Thoracic aorta (tissue), 2 donors: ENCODE data around the gene HDAC6. TPM values are rescaled to one million over a fixed set of nuclear protein-coding genes. Genes with fewer than 3 reads are reported as not detected.

ENCODE experiments used
- ATAC-seq: fragments of 150-250 bp; one replicate; pipeline ENCODE4 v1.8.0; 2017; ENCODE audit warnings: low read depth; ENCODE audit not compliant: insufficient number of reproducible peaks, low FRiP score
- DNase-seq: peaks from one replicate; pipeline ENCODE4 v3.0.0-alpha.2; 2020; ENCODE audit warnings: low spot score
- H3K27ac ChIP-seq, 2 donors: fragments of 200-600 bp; sonication (generic); 1 replicate in 1 of 2; 2 replicates in 1 of 2; pipeline ENCODE4 v1.5.1; 2016; ENCODE audit warnings: mild to moderate bottlenecking in 2 of 2, moderate library complexity in 2 of 2
- H3K27me3 ChIP-seq: fragments of 200-600 bp; sonication (generic); replicated peaks from 2 replicates; pipeline ENCODE4 v1.6.0; 2016; ENCODE audit warnings: mild to moderate bottlenecking; ENCODE audit not compliant: insufficient read depth
- H3K36me3 ChIP-seq: fragments of 200-600 bp; sonication (generic); one replicate; pipeline ENCODE4 v1.5.1; 2016
- H3K4me1 ChIP-seq, 2 donors: fragments of 200-600 bp; sonication (generic); 1 replicate in 1 of 2; 2 replicates in 1 of 2; pipeline versions ENCODE4 v1.5.1 to v1.6.0; 2016; ENCODE audit warnings: low read depth in 2 of 2, mild to moderate bottlenecking in 1 of 2; ENCODE audit not compliant: control insufficient read depth in 1 of 2
- H3K4me3 ChIP-seq: fragments of 200-600 bp; sonication (generic); 2 replicates; pipeline ENCODE4 v1.5.1; 2016; ENCODE audit warnings: mild to moderate bottlenecking
- H3K9me3 ChIP-seq: fragments of 200-600 bp; sonication (generic); 2 replicates; pipeline ENCODE4 v1.5.1; 2016
- CTCF ChIP-seq: fragments of 200-600 bp; sonication (generic); IDR thresholded peaks from one replicate; pipeline ENCODE4 v1.5.1; 2019; ENCODE audit warnings: antibody characterized with exemption
- total RNA-seq, 2 donors: library from RNA; depleted of rRNA; stranded (reverse); fragments of >200 nt; gene quantifications; one replicate each; pipeline versions ENCODE4 v1.1.0 to v1.2.3, GENCODE V29; 2016

The HDAC6 gene
- total RNA-seq, 2 donors from 2014 or later: 123 to 125 TPM

DNA sequence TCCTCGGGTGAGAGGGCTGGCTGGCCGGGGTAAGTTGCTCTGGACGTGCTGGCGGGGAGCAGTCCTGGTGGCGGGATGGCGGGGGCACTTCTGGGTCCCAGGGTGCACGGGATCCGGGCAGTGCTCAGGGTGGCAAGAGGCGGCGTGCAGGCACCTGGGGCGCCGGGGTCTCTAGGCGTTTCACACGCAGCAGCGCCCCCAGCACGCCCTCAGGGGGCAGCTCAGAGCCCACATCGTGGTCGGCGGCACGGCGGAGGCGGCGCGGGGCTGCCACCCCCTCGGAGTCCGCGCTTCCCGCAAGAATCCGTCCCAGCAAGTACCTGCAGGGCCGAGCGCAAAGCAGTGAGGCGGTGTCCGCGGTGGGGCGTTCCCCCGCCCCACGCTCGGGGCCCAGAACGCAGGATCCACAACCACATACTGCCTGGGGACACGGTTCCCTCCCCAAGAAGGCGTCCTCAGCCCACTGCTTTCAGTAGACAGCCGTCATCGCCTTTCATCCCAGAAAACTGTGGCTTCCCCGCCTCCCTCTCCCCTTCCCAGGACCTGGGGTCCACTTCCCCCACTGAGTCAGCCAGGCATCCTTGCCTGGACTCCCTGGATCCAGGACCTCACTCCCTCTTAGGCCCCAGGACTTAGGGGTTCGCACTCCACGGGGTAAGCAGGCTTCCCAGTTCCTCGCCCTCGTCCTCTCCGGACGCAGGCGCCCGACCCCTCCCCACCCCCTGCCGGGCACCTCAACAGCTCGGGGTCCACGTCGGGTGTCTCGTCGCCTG, 29.5 kb downstream of the HDAC6 start:
- Histone ChIP-seq H3K27me3 (no peaks in the 10 kb centered on the region), H3K9me3 (no peaks in the 10 kb centered on the region), H3K4me3 (no peak overlapping the region), H3K36me3 (no peaks in the 10 kb centered on the region), H3K4me1 (peaks cover 0 to 5% of the 10 kb centered on the region in 2 donors), H3K27ac (no peak overlapping the region)
- no peak for DNase-seq
- ATAC-seq: no peak
- no peak for TF ChIP-seq CTCF

GRCh38 chrX:48831909-48832291, 30.0 kb downstream of the HDAC6 start:
- DNase-seq (no peak), ATAC-seq (no peak)
- Histone ChIP-seq H3K4me1 (peaks cover 0 to 5% of the 10 kb centered on the region in 2 donors), H3K27ac (no peak overlapping the region), H3K4me3 (no peak overlapping the region), H3K27me3 (no peaks in the 10 kb centered on the region), H3K9me3 (no peaks in the 10 kb centered on the region), H3K36me3 (no peaks in the 10 kb centered on the region)
- no peak for TF ChIP-seq CTCF

- H3K4me1 ChIP-seq: peaks cover 0 to 5% of the 10 kb centered on the region in 2 donors
- no peak overlapping the region for H3K27ac ChIP-seq
- ATAC-seq: no peak
- H3K9me3 ChIP-seq: no peaks in the 10 kb centered on the region
- H3K4me3 ChIP-seq: no peak overlapping the region
- DNase-seq: no peak
- no peaks in the 10 kb centered on the region for H3K27me3 ChIP-seq
- TF ChIP-seq CTCF: no peak
- H3K36me3 ChIP-seq: no peaks in the 10 kb centered on the region
These were observed 31.8 kb downstream of the HDAC6 start for GRCh38 chrX:48833542-48834138.

DNA sequence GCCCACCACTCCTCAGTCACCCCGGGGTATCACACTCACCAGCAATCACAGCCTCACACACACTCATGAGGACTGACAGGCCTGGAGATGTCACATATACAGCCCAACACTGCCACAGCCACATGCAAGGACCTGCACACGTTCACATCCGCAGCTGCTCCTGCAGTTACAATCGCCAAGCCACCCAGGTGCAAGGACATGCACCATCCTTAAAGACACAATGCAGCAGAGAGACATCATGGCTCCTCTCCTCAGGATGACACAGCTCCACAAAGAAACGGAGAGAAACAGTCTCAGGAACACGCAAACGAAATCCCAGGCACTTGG, 32.5 kb downstream of the HDAC6 start:
- TF ChIP-seq CTCF: no peak
- DNase-seq (no peak), ATAC-seq (no peak)
- Histone ChIP-seq H3K27ac (no peak overlapping the region), H3K9me3 (no peaks in the 10 kb centered on the region), H3K36me3 (no peaks in the 10 kb centered on the region), H3K27me3 (no peaks in the 10 kb centered on the region), H3K4me3 (no peak overlapping the region), H3K4me1 (peaks cover 0 to 5% of the 10 kb centered on the region in 2 donors)

DNA sequence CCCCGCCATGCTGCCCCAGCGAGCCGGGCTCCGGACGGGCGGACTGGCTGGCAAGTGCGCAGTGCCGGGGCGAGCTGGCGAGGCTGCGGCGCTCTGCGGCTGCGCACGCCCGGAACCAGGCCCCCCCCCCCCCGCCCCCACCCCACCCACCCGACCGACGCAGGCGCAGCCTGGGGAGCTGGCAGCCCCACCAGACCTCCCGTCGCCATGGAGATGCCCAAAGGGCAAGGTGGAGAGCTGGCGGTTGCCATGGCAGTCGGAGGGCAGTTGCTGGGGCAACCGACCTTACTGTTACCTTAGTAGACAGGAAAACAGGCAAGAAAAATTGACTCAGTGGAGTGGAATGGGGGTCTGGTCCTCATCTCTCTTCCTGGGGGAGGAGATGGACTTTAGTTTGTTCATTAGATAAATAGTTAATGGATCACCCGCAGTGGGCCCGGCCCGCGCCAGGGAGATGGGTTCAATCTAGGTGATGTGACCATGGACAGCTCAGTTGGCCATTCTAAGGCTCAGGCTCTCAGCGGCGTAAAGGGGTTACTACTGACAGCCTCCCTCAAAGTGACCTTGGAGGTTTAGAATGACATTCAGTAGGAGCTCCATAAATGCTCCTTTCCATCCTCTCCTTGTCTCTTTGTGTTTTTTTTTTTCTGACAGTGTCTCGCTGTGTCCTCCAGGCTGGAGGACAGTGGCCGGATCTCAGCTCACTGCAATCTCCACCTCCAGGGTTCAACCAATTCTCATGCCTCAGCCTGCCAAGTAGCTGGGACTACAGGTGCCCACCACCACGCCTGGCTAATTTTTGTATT, 33.9 kb downstream of the HDAC6 start, which contains the start of gene PCSK1N:
Gene PCSK1N (minus strand): TSS at position 87 of the 806 bp plus-strand sequence. CDS start 78 bp downstream, at position 9.
- Histone ChIP-seq H3K27me3 (no peaks in the 10 kb centered on the region), H3K4me1 (peaks cover 0 to 5% of the 10 kb centered on the region in 2 donors), H3K27ac (no peak within 1 kb of the TSS), H3K4me3 (peak within 1 kb of the TSS; percentile 38), H3K36me3 (no peaks in the 10 kb centered on the region), H3K9me3 (no peaks in the 10 kb centered on the region)
- DNase-seq: no peak
- no peak for TF ChIP-seq CTCF
- no peak for ATAC-seq
